SKM-1 (cell line): ENCODE data around the gene NFATC1.

ENCODE experiments used
- DNase-seq: peaks from one replicate; lab custom pipeline; 2025; ENCODE audit not compliant: unreplicated experiment; lab: John Stamatoyannopoulos, UW

The NFATC1 gene

GRCh38 chr18:79530821-79531220 is 135.1 kb downstream of the NFATC1 start:
- DNase-seq = no peak

- no peak for DNase-seq
Observed at GRCh38 chr18:79531386-79531785, 135.7 kb downstream of the NFATC1 start.

- no peak for DNase-seq
Observed at GRCh38 chr18:79531926-79532312, 136.2 kb downstream of the NFATC1 start.

GRCh38 chr18:79532313-79533007 is 136.7 kb downstream of the NFATC1 start:
- DNase-seq = no peak

GRCh38 chr18:79533146-79533545 is 137.4 kb downstream of the NFATC1 start:
- no peak for DNase-seq

- no peak for DNase-seq
Observed at GRCh38 chr18:79533591-79533990, 137.9 kb downstream of the NFATC1 start.

GRCh38 chr18:79534356-79534755 is 138.6 kb downstream of the NFATC1 start:
- no peak for DNase-seq

GRCh38 chr18:79537758-79538157 is 142.0 kb downstream of the NFATC1 start:
- DNase-seq = no peak

- DNase-seq = no peak
Observed at GRCh38 chr18:79538635-79539034, 142.9 kb downstream of the NFATC1 start.

- no peak for DNase-seq
Observed at GRCh38 chr18:79540161-79540903, 144.6 kb downstream of the NFATC1 start.

GRCh38 chr18:79540904-79541282 is 145.2 kb downstream of the NFATC1 start:
- no peak for DNase-seq

GRCh38 chr18:79542213-79542612 is 146.5 kb downstream of the NFATC1 start:
- no peak for DNase-seq

GRCh38 chr18:79542876-79543750 is 147.4 kb downstream of the NFATC1 start:
- DNase-seq = no peak

- no peak for DNase-seq
Observed at GRCh38 chr18:79543861-79544385, 148.2 kb downstream of the NFATC1 start.

- DNase-seq = no peak
Observed at GRCh38 chr18:79544386-79544963, 148.7 kb downstream of the NFATC1 start.

- no peak for DNase-seq
Observed at GRCh38 chr18:79545255-79545654, 149.5 kb downstream of the NFATC1 start.

- DNase-seq = no peak
Observed at GRCh38 chr18:79545736-79546171, 150.0 kb downstream of the NFATC1 start.

- DNase-seq = no peak
Observed at GRCh38 chr18:79546781-79547272, 151.1 kb downstream of the NFATC1 start.

GRCh38 chr18:79547413-79548076 is 151.8 kb downstream of the NFATC1 start:
- no peak for DNase-seq

GRCh38 chr18:79548077-79548450 is 152.3 kb downstream of the NFATC1 start:
- no peak for DNase-seq
